Measurements from ENCODE around the gene GNAI1. TPM values are rescaled to one million over a fixed set of nuclear protein-coding genes. Genes with fewer than 3 reads are reported as not detected.
"Not testable (repeated sequence)": the region's sequence is repeated elsewhere in the genome, so short reads cannot be mapped to it uniquely, and the experiment has no call there.

The GNAI1 gene
- total RNA-seq, 4 donors from 2014 or later: 29.4 to 78.5 (median 35.5) TPM

GRCh38 chr7:80155374-80155773 lies 20.7 kb downstream of the GNAI1 start:
- 98% methylated on average over 1 of the region's 1 CpG for WGBS, 2 donors
- no peaks in the 10 kb centered on the region for H3K36me3 ChIP-seq
- DNase-seq (ENCODE audit: low spot score in 2 of 2): no peak
- H3K9me3 ChIP-seq: no peaks in the 10 kb centered on the region
- no peak for TF ChIP-seq EP300 (IDR thresholded peaks at IDR 0.05)
- TF ChIP-seq POLR2A (IDR thresholded peaks at IDR 0.05): no peak
- no peak for TF ChIP-seq CTCF (IDR thresholded peaks at IDR 0.05)
- H3K4me3 ChIP-seq: no peak overlapping the region
- H3K4me1 ChIP-seq: peaks cover 0 to 23% (median 3%) of the 10 kb centered on the region in 4 donors
- H3K27me3 ChIP-seq: no peaks in the 10 kb centered on the region
- no peak overlapping the region for H3K27ac ChIP-seq

- not testable (repeated sequence) for H3K4me3 ChIP-seq; H3K27me3 ChIP-seq; H3K27ac ChIP-seq; H3K36me3 ChIP-seq; DNase-seq (ENCODE audit: low spot score in 2 of 2); H3K9me3 ChIP-seq
- WGBS, 2 donors: 82 to 89% methylated on average over 4 of the region's 4 CpGs
- H3K4me1 ChIP-seq: peaks cover 0 to 26% (median 3%) of the 10 kb centered on the region in 4 donors
Measured at GRCh38 chr7:80157770-80158169, 23.1 kb downstream of the GNAI1 start.

- no peak for DNase-seq (ENCODE audit: low spot score in 2 of 2)
- H3K27me3 ChIP-seq: no peaks in the 10 kb centered on the region
- H3K4me3 ChIP-seq: no peak overlapping the region
- H3K4me1 ChIP-seq: peaks cover 0 to 17% (median 2%) of the 10 kb centered on the region in 4 donors
- H3K9me3 ChIP-seq: no peaks in the 10 kb centered on the region
- TF ChIP-seq POLR2A (IDR thresholded peaks at IDR 0.05) (no peak), CTCF (IDR thresholded peaks at IDR 0.05) (no peak), EP300 (IDR thresholded peaks at IDR 0.05) (no peak)
- no peak overlapping the region for H3K27ac ChIP-seq
- no peaks in the 10 kb centered on the region for H3K36me3 ChIP-seq
- WGBS, 2 donors: 96 to 98% methylated on average over 3 of the region's 3 CpGs
Measured at GRCh38 chr7:80159802-80160201, 25.2 kb downstream of the GNAI1 start.

- Histone ChIP-seq H3K4me1 (peaks cover 0 to 18% (median 2%) of the 10 kb centered on the region in 4 donors), H3K4me3 (no peak overlapping the region), H3K9me3 (no peaks in the 10 kb centered on the region), H3K27ac (no peak overlapping the region), H3K27me3 (no peaks in the 10 kb centered on the region), H3K36me3 (no peaks in the 10 kb centered on the region)
- TF ChIP-seq CTCF (IDR thresholded peaks at IDR 0.05) (no peak), EP300 (IDR thresholded peaks at IDR 0.05) (no peak), POLR2A (IDR thresholded peaks at IDR 0.05) (no peak)
- whole genome bisulfite sequencing, 2 donors: 21 to 31% methylated on average over 1 of the region's 1 CpG
- no peak for DNase-seq (ENCODE audit: low spot score in 2 of 2)
Measured at GRCh38 chr7:80161466-80161865, 26.8 kb downstream of the GNAI1 start.

- H3K27ac ChIP-seq: no peak overlapping the region
- no peak overlapping the region for H3K4me3 ChIP-seq
- no peak for DNase-seq (ENCODE audit: low spot score in 2 of 2)
- no peak for TF ChIP-seq CTCF (IDR thresholded peaks at IDR 0.05)
- TF ChIP-seq POLR2A (IDR thresholded peaks at IDR 0.05): no peak
- TF ChIP-seq EP300 (IDR thresholded peaks at IDR 0.05): no peak
- H3K27me3 ChIP-seq: no peaks in the 10 kb centered on the region
- H3K4me1 ChIP-seq: peaks cover 0 to 18% (median 2%) of the 10 kb centered on the region in 4 donors
- peaks cover 0 to 4% (median 1%) of the 10 kb centered on the region in 4 donors for H3K9me3 ChIP-seq
- peaks cover 0 to 1% (median 0%) of the 10 kb centered on the region in 3 donors for H3K36me3 ChIP-seq
Measured at GRCh38 chr7:80165177-80165576, 30.5 kb downstream of the GNAI1 start.

- H3K27ac ChIP-seq: no peak overlapping the region
- H3K4me3 ChIP-seq: no peak overlapping the region
- H3K27me3 ChIP-seq: no peaks in the 10 kb centered on the region
- 94 to 98% methylated on average over 2 of the region's 2 CpGs for WGBS, 2 donors
- DNase-seq (ENCODE audit: low spot score in 2 of 2): no peak
- peaks cover 0 to 24% (median 6%) of the 10 kb centered on the region in 4 donors for H3K9me3 ChIP-seq
- peaks cover 0 to 3% (median 0%) of the 10 kb centered on the region in 4 donors for H3K4me1 ChIP-seq
- H3K36me3 ChIP-seq: peaks cover 0 to 6% (median 0%) of the 10 kb centered on the region in 3 donors
- no peak for TF ChIP-seq CTCF (IDR thresholded peaks at IDR 0.05)
- no peak for TF ChIP-seq POLR2A (IDR thresholded peaks at IDR 0.05)
- TF ChIP-seq EP300 (IDR thresholded peaks at IDR 0.05): no peak
Measured at GRCh38 chr7:80170445-80170844, 35.8 kb downstream of the GNAI1 start.

Measured in tibial nerve (tissue), 4 donors.